ENCODE results near the gene SLC22A12.
"Not testable (repeated sequence)": the region's sequence is repeated elsewhere in the genome, so short reads cannot be mapped to it uniquely, and the experiment has no call there.

The SLC22A12 gene

GRCh38 chr11:64591257-64592233 is 525 bp downstream of the SLC22A12 start:
- Mint-ChIP-seq H3K27ac (no peak overlapping the region), H3K36me3 (no peaks in the 10 kb centered on the region), H3K4me1 (no peaks in the 10 kb centered on the region), H3K4me3 (no peak overlapping the region), H3K9me3 (peaks cover 8% of the 10 kb centered on the region)
- no peak for DNase-seq (ENCODE audit: low spot score in 2 of 2)
- peak; percentile 13 for ATAC-seq

- Mint-ChIP-seq H3K9me3 (peaks cover 8% of the 10 kb centered on the region), H3K4me3 (no peak overlapping the region), H3K27ac (no peak overlapping the region), H3K4me1 (no peaks in the 10 kb centered on the region), H3K36me3 (no peaks in the 10 kb centered on the region)
- no peak for ATAC-seq
- DNase-seq (ENCODE audit: low spot score in 2 of 2) = no peak
Observed at GRCh38 chr11:64592234-64592615, 1.2 kb downstream of the SLC22A12 start.

DNA sequence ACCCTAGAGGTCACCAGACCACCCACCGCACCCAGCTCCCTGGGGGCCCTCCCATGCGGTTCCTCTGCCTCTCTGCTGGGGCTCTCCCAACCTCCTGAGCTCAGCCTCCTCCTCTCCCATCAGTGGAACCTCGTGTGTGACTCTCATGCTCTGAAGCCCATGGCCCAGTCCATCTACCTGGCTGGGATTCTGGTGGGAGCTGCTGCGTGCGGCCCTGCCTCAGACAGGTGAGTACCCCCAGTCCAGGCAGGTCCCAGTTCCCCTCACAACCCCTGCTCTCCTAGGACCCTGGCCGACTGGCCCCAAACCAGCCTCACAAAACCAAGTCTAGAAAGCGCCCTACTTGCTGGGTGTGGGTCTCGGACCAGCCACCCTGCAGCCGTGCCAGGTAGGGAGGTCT is 1.6 kb downstream of the SLC22A12 start:
- Mint-ChIP-seq H3K36me3 (no peaks in the 10 kb centered on the region), H3K4me1 (no peaks in the 10 kb centered on the region), H3K4me3 (no peak overlapping the region), H3K9me3 (peaks cover 8% of the 10 kb centered on the region), H3K27ac (no peak overlapping the region)
- ATAC-seq (no peak), DNase-seq (ENCODE audit: low spot score in 2 of 2) (no peak)

- no peak for DNase-seq (ENCODE audit: low spot score in 2 of 2)
- Mint-ChIP-seq H3K27ac (no peak overlapping the region), H3K4me3 (no peak overlapping the region), H3K4me1 (no peaks in the 10 kb centered on the region), H3K36me3 (no peaks in the 10 kb centered on the region), H3K9me3 (peaks cover under 1% of the 10 kb centered on the region)
- ATAC-seq = no peak
Observed at GRCh38 chr11:64593156-64594105, 2.4 kb downstream of the SLC22A12 start.

DNA sequence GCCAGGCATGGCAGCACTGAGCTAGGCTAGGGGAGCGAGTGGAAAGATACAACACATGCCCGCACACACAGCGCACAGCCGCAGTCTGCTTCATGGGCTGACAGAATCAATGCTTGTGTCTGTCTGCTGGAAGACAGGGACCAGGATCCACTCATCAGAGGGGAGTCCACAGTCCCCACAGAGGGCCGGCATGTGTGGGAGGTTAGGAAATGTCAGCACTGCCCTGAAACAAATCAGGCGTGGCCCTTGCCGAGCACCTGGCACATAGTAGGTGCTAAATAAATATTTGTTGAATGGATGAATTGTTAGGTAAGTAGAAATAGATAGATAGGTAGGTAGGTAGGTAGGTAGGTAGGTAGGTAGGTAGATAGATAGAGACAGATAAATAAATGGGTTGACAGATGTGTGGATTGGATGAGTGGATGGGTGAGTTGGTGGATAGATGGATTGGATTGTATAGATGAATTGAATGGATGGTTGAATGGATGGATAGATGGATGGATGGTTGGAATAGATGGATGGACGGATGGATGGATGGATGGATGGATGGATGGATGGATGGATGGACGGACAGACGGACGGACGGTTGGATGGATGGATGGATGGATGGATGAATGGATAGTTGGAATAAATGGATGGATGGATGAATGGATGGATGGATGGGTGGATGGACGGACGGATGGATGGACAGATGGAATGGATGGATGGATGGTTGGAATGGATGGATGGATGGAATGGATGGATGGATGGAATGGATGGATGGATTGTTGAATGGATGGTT is 3.3 kb downstream of the SLC22A12 start:
- H3K36me3 Mint-ChIP-seq = no peaks in the 10 kb centered on the region
- no peak for ATAC-seq
- H3K4me1 Mint-ChIP-seq = no peaks in the 10 kb centered on the region
- no peaks in the 10 kb centered on the region for H3K9me3 Mint-ChIP-seq
- no peak overlapping the region for H3K4me3 Mint-ChIP-seq
- no peak overlapping the region for H3K27ac Mint-ChIP-seq
- no peak for DNase-seq (ENCODE audit: low spot score in 2 of 2)

DNA sequence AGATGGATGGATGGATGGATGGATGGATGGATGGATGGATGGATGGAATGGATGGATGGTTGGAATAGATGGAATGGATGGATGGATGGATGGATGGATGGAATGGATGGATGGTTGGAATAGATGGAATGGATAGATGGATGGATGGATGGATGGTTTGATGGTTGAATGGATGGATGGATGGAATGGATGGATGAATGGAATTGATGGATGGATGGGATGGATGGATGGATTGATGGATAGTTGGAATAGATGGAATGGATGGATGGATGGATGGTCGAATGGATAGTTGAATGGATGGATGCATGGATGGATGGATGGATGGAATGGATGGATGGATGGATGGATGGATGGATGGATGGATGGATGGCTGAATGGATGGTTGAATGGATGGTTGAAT is 4.9 kb downstream of the SLC22A12 start:
- not testable (repeated sequence) for H3K4me1 Mint-ChIP-seq; H3K27ac Mint-ChIP-seq; ATAC-seq; H3K4me3 Mint-ChIP-seq; H3K36me3 Mint-ChIP-seq; H3K9me3 Mint-ChIP-seq; DNase-seq (ENCODE audit: low spot score in 2 of 2)

DNA sequence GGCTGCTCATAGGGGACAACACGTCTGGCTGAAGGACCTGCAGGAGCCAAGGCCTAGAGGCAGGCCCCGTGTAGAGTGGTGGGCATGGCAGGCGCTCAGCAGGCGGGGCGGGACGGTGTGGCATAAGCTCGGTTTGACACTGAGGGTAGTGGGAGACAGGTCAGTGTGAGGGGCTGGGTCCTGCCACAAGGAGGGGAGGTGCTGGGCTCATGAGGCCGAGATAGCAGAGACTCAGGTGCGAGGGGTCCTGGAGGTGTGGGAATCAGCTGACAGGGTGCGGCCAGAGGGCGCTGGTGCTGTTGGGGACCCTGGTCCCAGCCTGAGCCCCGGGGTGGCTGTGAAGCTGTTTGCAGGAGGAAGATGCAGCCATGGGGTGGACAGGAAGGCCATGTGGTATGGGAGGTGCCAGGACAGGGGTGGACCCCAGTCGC is 6.7 kb downstream of the SLC22A12 start:
- no peaks in the 10 kb centered on the region for H3K4me1 Mint-ChIP-seq
- no peaks in the 10 kb centered on the region for H3K36me3 Mint-ChIP-seq
- no peak overlapping the region for H3K27ac Mint-ChIP-seq
- ATAC-seq = no peak
- DNase-seq (ENCODE audit: low spot score in 2 of 2) = no peak
- H3K4me3 Mint-ChIP-seq = no peak overlapping the region
- no peaks in the 10 kb centered on the region for H3K9me3 Mint-ChIP-seq

DNA sequence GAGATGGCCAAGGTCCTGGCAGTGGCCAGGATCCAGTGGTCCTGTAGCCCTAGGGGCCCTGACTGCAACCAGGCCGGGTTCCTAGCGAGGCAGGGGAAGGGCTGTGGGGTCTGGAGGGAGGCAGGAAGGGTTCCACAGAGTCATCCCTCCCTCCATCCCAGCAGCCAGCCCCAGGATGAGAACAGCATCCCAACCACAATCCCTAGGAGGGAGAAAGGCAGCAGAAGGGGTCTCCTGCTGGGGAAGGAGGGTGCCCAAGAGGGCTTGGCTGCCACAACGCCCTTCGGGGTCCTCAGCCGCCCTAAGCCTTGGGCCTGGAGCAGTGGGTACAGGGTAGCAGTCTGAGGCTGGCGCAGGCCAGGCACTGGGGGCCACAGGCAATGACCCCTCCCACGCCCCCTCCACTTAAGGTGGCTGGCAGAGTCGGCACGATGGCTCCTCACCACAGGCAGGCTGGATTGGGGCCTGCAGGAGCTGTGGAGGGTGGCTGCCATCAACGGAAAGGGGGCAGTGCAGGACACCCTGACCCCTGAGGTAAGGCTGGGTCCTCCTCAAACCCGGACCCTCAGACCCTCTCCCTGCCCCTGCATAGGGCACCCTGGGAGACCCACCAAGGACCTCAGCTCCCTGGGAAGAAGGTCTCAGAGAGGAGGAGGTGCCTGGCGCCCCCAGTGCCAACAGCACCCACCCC is 7.2 kb downstream of the SLC22A12 start:
- no peak for DNase-seq (ENCODE audit: low spot score in 2 of 2)
- no peak overlapping the region for H3K4me3 Mint-ChIP-seq

DNA sequence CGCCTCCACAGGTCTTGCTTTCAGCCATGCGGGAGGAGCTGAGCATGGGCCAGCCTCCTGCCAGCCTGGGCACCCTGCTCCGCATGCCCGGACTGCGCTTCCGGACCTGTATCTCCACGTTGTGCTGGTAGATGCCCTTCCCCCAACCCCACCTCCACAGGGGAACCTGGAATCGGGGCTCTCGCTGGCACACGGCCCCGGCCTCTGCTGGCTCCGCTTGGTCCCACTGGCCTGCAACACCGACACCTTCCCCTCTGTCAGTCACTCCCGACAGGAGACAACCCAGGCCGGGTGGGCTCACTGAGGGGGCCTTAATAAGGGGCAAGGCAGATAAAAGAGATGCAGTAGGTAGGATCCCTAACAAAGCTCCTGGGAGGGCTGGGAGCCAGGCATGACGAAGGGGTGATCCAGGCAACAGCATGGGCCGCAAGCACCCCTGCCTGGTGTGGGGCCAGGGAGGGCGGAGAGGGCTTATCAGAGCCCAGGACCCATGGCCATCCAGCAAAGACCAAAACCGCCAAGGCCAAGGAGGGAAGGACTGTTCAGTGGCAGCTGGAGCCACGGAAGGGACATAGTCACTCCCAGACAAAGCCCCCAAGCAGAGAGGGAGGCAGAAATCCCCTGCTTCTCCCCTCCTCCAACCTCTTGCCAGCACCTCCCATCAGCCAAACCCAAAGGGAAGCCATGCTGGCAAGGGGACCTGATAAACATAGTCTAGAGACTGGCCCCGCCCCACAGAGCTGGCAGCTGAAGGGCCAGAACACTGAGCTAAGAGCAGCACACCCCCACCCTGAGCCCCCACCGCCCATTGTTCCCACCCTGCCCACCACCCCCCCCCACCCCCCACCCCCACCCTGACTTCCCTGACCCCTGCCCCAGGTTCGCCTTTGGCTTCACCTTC is 8.0 kb downstream of the SLC22A12 start:
- Mint-ChIP-seq H3K36me3 (no peaks in the 10 kb centered on the region), H3K4me1 (no peaks in the 10 kb centered on the region), H3K9me3 (no peaks in the 10 kb centered on the region), H3K27ac (no peak overlapping the region), H3K4me3 (no peak overlapping the region)
- no peak for ATAC-seq
- no peak for DNase-seq (ENCODE audit: low spot score in 2 of 2)

More for the DNA sequence above, 7.2 kb downstream of the SLC22A12 start:
- H3K36me3 Mint-ChIP-seq = no peaks in the 10 kb centered on the region
- no peaks in the 10 kb centered on the region for H3K4me1 Mint-ChIP-seq
- ATAC-seq = no peak
- no peaks in the 10 kb centered on the region for H3K9me3 Mint-ChIP-seq
- H3K27ac Mint-ChIP-seq = no peak overlapping the region

DNA sequence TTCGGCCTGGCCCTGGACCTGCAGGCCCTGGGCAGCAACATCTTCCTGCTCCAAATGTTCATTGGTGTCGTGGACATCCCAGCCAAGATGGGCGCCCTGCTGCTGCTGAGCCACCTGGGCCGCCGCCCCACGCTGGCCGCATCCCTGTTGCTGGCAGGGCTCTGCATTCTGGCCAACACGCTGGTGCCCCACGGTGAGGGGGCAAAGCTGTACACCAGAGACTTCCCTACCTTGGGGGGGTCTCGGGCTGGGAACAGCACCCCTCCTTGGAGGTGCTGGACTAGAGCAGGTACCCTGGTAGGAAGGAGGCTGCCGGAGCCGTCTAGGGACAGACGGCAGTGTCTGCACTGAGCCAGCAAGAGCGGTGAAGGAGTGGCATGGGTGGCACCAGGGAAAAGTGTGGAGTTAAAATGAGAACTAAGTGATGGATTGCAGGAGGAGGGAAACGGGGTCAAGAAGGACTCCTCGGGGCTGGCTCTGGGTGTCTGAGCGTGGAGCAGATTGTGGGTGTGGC is 8.7 kb downstream of the SLC22A12 start:
- no peak for ATAC-seq
- no peaks in the 10 kb centered on the region for H3K4me1 Mint-ChIP-seq
- H3K9me3 Mint-ChIP-seq = no peaks in the 10 kb centered on the region
- H3K27ac Mint-ChIP-seq = no peak overlapping the region
- H3K4me3 Mint-ChIP-seq = no peak overlapping the region
- H3K36me3 Mint-ChIP-seq = no peaks in the 10 kb centered on the region
- DNase-seq (ENCODE audit: low spot score in 2 of 2) = no peak

DNA sequence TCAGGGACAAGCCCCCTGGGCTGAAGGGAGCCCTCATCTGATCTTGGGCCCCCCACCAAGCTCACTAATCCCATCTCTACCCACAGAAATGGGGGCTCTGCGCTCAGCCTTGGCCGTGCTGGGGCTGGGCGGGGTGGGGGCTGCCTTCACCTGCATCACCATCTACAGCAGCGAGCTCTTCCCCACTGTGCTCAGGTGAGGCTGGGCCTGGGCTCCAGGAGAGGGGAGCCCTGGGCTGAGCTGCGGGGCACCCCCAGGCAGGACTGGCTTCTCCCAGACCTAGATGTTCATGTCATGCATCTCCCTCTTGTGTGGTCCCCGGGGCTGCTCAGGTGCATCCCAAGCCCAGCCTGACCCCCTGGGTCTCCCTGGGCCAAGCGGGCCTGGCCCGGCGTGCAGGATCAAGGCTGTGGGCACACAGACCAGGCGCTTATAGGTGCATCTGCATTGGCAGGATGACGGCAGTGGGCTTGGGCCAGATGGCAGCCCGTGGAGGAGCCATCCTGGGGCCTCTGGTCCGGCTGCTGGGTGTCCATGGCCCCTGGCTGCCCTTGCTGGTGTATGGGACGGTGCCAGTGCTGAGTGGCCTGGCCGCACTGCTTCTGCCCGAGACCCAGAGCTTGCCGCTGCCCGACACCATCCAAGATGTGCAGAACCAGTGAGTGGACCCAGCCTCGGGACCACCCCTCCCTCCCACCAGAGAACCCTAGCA is 9.4 kb downstream of the SLC22A12 start:
- H3K9me3 Mint-ChIP-seq = no peaks in the 10 kb centered on the region
- H3K27ac Mint-ChIP-seq = no peak overlapping the region
- H3K4me3 Mint-ChIP-seq = no peak overlapping the region
- H3K36me3 Mint-ChIP-seq = no peaks in the 10 kb centered on the region
- H3K4me1 Mint-ChIP-seq = no peaks in the 10 kb centered on the region
- DNase-seq (ENCODE audit: low spot score in 2 of 2) (no peak), ATAC-seq (no peak)

DNA sequence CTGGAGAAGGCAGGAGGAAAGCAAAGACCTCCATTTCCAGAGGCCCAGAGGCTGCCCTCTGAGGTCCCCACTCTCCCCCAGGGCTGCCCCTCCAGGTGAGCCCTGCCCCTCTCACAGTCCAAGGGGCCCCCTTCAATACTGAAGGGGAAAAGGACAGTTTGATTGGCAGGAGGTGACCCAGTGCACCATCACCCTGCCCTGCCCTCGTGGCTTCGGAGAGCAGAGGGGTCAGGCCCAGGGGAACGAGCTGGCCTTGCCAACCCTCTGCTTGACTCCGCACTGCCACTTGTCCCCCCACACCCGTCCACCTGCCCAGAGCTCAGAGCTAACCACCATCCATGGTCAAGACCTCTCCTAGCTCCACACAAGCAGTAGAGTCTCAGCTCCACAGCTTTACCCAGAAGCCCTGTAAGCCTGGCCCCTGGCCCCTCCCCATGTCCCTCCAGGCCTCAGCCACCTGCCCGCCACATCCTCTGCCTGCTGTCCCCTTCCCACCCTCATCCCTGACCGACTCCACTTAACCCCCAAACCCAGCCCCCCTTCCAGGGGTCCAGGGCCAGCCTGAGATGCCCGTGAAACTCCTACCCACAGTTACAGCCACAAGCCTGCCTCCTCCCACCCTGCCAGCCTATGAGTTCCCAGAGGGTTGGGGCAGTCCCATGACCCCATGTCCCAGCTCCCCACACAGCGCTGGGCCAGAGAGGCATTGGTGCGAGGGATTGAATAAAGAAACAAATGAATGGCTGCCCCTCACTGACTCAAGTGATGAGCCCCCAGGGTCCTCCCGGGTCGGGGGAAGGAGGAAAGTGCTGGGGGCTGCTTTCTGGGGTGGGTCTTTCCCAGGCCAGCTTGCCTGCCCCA is 10.8 kb downstream of the SLC22A12 start:
- H3K27ac Mint-ChIP-seq = no peak overlapping the region
- no peak overlapping the region for H3K4me3 Mint-ChIP-seq
- H3K36me3 Mint-ChIP-seq = no peaks in the 10 kb centered on the region
- DNase-seq (ENCODE audit: low spot score in 2 of 2) = no peak
- no peaks in the 10 kb centered on the region for H3K4me1 Mint-ChIP-seq
- ATAC-seq = no peak
- no peaks in the 10 kb centered on the region for H3K9me3 Mint-ChIP-seq

Data from stimulated activated effector memory CD8-positive, alpha-beta T cell treated with anti-CD3 and anti-CD28 coated beads, Interleukin-12 subunit alpha, Interleukin-12 subunit beta, amount 100 ng/mL, for 72 hours (primary cell).